Measurements from ENCODE around the gene METTL8.
"Not testable (repeated sequence)": the region's sequence is repeated elsewhere in the genome, so short reads cannot be mapped to it uniquely, and the experiment has no call there.

METTL8 gene

DNA sequence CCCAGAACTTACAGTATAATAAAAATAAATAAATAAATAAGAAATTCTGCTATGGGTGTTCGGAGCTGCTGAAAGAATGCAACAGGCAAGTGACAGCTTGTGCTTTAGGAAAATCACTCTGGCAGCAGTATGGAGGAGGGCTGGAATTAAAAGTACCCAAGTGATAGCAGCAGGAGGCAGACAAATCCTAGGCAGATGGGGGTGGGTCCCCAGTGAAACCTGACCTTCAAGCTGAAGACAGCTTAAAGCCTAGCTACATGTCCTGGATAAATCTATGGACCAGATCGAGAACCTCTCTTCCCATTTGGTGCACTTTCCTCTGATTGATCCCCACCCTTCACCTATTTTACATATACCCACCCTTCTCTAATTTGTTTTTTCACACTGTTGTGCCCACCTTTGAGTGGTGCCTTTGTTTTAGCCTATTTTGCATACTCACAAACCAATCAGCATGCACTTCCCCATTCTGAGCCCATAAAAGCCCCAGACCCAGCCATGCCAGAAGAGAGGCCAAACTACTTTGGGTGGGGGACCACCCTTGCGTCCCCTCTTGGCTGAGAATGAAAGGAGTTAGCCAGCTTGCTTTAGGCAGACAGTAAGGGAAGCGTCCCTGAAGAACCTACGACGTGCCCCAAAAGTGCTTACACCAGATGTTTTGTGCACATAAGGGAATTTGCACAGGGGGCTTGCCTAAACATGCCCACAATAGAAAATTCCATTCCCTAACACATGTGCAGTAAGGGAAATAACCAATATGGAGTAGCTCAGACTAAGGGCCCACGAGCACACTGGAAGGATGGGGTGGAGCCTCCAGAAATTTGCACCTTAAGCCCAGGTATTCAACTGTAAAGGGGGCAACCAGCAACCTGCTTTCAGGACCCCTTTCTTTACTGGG lies 3.0 kb downstream of the METTL8 start:
- DNase-seq = no peak

- not testable (repeated sequence) for DNase-seq
These were observed 10.9 kb downstream of the METTL8 start for GRCh38 chr2:171422710-171423495.

DNA sequence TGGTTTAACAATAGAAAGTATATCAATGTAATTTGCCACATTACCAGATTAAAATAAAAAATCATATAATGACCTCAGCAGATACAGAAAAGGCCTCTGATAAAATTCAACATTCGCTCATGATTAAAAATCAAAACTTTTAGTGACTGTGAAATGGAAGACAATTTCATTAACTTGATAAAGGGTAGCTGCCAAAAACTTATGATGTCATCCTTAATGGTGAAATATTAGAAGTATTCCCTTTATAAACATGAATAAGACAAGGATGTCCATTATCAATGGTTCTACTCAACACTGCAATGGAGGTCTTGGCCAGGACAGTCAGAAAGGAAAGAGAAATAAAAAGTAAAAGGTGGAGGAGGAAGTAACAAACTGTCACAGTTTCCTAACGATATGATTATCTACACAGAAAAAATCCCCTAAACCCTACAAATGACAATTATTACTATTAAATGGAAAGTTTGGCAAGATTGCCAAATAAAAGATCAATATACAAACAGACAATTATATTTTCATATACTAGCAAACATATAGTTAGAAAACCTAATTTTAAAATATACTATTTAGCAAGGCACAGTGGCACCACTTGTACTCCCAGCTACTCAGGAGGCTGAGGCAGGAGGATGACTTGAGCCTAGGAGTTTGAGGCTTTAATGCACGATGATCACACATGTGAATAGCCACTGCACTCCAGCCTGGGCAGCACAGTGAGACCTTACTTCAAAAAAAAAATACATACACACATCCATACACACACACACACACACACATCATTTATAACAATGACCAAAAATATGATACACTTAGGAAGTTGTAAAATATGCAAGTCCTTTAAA lies 12.8 kb downstream of the METTL8 start:
- DNase-seq = peak; percentile 39

DNA sequence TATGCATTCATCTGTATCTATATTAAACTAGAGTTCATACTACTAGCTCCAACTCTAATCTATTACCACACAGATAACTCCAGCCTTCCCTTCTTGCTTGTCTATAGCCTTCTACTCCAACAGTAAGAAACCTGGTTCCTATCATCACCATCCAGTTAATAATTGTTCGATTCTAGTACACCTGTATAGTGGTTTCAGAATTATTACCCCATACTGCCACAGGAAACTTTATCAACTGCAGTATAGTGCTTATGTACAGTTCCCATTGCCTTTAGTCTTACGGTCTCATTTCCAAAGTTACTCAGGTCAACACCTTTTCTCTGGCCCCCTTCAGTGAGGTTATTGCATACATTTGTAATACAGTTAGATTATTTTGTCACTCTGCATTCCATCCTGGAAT lies 14.5 kb downstream of the METTL8 start:
- no peak for DNase-seq

- DNase-seq = peak; percentile 88
These were observed 17.5 kb downstream of the METTL8 start for GRCh38 chr2:171416009-171416926.

DNA sequence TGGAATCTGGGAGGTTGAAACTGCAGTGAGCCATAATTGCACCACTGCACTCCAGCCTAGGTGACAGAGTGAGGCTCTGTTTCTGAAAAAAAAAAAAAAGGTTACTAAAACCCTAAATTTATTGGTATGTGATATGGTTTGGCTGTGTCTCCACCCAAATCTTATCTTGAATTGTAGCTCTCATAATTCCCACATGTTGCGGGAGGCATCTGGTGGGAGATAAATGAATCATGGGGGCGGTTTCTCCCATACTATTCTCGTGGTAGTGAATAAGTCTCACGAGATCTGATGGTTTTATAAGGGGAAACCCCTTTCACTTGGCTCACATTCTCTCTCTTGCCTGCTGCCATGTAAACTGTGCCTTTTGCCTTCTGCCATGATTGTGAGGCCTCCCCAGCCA lies 19.1 kb downstream of the METTL8 start:
- DNase-seq = not testable (repeated sequence)

DNA sequence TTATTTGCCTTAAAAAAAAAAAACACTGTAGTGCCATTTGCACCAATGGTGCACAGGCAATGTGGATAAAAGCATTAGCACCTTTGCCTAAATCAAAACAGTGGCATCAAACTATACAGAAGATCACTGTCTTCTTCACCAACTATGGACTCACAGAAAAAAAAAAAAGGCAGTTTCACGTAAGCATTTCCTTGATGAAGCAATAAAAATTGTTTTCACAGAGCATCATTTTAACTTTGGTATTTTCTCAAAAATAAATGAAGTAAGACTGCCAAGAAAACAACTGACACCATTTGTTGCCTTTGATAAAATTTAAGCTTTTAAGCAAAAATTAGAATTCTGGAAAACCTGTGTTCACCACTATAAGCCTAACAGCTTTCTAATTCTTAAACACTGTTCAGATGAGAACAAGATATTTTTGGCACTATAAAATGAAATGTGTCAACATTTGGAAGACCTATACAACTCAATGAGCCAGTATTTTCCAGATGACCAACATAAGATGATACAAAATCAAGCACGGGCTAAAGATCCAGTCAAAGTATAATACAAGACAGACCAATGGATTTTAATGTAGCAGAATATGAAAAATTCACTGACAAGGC lies 21.1 kb downstream of the METTL8 start:
- DNase-seq = no peak

DNA sequence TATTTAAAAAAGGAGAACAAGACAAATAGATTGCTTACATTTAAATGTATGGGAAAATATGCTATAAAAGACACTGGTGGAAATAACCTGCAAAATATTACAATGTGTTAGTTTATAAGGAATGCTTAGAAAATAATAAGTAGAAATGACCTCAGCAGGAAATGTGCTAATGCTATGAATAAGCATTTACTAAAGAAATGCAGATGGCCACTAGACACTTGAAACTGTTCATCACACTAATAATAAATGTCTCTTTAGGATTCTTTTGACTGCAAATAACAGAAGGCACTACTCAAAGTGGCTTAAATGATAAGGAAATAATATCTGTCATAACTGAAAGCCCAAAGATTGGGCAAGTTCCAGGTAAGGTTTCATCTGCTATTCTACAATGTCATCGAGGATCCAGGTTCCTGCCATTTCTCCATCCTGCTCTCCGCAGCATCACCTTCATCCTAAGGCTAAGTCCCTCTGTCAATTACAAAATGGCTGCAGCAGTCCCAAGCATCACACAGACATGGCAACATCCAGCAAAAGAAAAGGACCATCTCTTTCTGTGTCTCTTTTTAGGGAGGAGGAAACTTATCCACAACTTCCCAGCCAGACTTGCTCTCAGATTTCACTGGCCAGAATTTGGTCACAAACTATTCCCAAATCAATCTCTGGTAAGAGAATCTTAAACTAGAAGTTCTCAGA lies 21.9 kb downstream of the METTL8 start:
- DNase-seq = no peak

- DNase-seq = no peak
These were observed 22.6 kb downstream of the METTL8 start for GRCh38 chr2:171411214-171411613.

- DNase-seq = no peak
These were observed 23.2 kb downstream of the METTL8 start for GRCh38 chr2:171410624-171411023.

DNA sequence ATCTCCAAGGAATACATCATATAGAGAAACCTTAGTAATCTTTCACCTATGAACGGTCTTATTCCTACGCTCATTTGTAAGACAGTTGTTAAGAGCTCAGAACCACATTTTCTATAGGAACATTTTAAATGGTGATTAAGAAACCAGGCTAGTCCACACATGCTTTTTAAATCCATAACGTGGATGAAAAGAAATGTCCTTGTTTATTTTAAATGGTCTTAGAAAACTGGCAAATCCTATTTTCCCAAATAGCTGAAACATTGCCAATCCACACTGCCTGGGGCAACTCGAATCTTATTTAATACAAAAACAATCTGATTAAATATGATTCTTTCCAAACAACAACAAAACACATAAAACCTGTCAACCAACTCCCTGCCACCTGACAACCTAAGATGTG lies 23.7 kb downstream of the METTL8 start:
- no peak for DNase-seq

DNA sequence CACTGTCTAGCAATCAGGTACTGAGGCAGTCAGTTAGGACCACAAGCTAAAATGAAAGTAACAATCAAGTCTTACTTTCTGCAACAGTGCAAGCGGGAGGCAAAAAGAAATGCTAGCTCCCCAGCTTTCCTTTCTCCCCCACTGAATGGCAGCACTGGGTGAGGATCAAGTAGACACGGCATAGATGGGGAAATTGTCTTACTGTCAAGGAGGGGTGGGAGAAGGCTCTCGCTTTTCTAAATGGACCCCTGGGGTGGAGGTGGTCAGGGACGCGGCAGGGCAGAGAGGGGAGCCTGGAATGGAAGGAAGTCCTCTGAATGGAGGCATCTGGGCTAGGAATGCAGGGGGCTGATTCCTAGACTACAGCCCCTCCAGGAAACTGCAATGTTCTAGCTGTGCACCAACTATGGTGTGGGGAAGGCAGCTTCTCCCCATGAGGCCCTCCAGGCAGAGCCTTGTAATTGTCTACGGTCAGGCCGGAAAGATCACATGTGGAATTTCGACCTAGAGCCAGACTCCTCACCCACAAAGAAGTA lies 24.3 kb downstream of the METTL8 start:
- DNase-seq = no peak

DNA sequence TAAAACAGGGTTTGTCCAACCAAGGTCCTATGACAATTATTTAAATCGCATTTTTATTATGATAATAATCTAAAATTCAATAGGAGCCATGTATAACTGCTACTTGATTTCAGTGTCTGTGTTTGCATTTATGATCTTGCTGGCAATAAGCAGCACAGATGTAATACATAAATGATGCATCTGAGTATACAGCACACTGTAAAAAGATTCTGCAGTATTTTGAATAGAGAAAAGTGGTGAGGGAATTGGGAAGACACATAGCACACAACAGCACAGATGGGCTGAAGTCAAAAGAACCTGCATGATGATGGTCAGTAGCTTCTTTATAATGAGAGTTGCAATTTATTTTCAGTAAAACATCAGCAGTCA lies 26.1 kb downstream of the METTL8 start:
- no peak for DNase-seq

DNA sequence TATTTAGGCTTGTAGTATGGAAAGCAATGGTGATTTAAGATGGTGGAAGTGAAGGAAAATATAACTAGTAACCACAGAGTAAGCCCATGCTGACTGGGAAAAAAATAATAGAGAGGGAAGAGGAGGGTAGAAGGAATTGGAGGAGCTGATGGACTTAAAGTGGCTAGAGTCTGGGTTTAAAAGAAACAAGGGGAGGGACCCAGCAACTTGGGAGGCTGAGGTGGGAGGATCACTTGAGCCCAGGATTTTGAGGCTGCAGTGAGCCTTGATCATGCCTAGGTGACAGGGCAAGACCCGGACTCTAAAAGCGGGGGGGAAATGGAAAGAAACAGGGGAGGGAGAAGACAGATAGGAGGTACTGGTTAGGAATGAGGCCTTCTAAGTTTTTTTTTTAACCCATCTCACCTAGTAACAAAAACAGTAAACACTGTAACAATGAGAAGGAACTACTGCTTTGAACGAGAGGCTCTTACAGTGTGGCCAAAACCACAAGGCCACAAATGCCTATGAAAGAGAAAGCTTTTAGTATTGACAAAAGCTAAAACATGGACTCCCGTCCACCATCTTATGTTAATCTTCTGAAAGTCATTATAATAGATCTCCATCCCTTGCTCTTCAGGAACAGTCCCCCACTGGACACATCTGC lies 26.6 kb downstream of the METTL8 start:
- DNase-seq = peak; percentile 30

- no peak for DNase-seq
These were observed 27.7 kb downstream of the METTL8 start for GRCh38 chr2:171406044-171406443.

- DNase-seq = no peak
These were observed 28.2 kb downstream of the METTL8 start for GRCh38 chr2:171405546-171405945.

- no peak for DNase-seq
These were observed 29.1 kb downstream of the METTL8 start for GRCh38 chr2:171404719-171405118.

- no peak for DNase-seq
These were observed 29.5 kb downstream of the METTL8 start for GRCh38 chr2:171404261-171404660.

GRCh38 chr2:171402906-171403580 lies 30.7 kb downstream of the METTL8 start:
- peak; percentile 59 for DNase-seq

GRCh38 chr2:171401947-171402346 lies 31.8 kb downstream of the METTL8 start:
- DNase-seq = no peak
